NCI-H1417 (cell line): ENCODE measurements around the gene DCAF7.

Experiments
- DNase-seq, 3 experiments: peaks; one replicate each; lab custom pipeline; 2025; lab: John Stamatoyannopoulos, UW

The DCAF7 gene, protein sequence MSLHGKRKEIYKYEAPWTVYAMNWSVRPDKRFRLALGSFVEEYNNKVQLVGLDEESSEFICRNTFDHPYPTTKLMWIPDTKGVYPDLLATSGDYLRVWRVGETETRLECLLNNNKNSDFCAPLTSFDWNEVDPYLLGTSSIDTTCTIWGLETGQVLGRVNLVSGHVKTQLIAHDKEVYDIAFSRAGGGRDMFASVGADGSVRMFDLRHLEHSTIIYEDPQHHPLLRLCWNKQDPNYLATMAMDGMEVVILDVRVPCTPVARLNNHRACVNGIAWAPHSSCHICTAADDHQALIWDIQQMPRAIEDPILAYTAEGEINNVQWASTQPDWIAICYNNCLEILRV

GRCh38 chr17:63549946-63550816 is at the start of gene DCAF7:
Gene DCAF7, plus strand, starts transcription at chr17:63550477. Its CDS starts 201 bp downstream, at chr17:63550678.
- DNase-seq, result peak; percentile 98 to 100 (median 99)

- no peak for DNase-seq
Measured at GRCh38 chr17:63500543-63501390, 49.5 kb upstream of the DCAF7 start.

DNA sequence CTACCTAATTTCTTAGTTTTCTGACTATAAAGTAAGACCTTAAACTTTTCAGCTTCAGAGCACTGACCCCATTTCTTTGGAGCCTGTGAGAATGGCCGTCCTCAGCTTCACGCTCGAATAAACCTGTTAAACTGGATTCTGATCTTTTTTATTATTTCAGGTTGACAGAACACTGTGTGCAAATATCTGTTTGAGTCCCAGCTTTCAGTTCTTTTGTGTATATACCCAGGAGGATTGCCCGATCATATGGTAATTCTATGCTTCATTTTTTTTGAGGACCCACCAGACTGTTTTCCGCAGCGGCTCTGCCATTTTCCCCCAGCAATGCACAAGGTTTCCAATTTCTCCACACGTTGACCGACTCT is 47.0 kb upstream of the DCAF7 start:
- DNase-seq, result peak in 1 of 3 experiments; percentile 11

- DNase-seq, result no peak
Measured at GRCh38 chr17:63504261-63504660, 46.0 kb upstream of the DCAF7 start.

- DNase-seq, result no peak
Measured at GRCh38 chr17:63505341-63505740, 44.9 kb upstream of the DCAF7 start.

DNA sequence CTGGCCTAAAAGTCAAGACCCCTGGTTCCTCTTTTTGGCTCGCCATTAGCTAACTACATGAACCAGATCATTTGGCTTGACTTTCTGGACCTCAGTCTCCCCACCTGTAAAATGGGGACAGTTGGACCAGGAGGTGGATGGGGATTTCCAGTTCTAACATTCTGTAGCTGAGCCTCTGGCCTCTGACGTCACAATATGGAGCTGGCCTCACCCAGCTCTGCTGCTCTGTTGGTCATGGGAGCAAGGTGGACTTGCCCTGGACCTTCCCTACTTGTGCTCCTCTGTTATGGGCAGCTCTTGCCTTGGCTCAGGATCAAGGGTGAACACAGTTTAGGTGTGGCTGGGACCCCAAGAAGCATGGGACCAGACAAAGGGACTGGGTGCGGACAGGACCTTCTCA is 43.6 kb upstream of the DCAF7 start:
- DNase-seq, result no peak

DNA sequence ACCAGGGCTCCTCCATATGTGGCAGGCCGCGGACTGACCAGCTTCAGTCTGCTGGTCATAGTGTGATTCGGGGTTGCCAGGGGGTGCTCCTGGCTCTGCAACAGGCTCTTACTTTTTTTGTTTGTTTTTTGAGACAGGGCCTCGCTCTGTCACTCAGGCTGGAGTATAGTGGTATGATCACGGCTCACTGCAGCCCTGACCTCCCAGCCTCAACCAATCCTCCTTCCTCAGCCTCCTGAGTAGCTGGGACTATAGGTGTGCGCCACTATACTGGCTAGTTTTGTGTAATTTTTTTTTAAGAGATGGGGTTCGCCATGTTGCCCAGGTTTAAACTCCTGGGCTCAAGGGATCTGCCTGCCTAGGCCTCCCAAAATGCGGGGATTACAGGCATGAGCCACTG is 38.9 kb upstream of the DCAF7 start:
- DNase-seq, result no peak

DNA sequence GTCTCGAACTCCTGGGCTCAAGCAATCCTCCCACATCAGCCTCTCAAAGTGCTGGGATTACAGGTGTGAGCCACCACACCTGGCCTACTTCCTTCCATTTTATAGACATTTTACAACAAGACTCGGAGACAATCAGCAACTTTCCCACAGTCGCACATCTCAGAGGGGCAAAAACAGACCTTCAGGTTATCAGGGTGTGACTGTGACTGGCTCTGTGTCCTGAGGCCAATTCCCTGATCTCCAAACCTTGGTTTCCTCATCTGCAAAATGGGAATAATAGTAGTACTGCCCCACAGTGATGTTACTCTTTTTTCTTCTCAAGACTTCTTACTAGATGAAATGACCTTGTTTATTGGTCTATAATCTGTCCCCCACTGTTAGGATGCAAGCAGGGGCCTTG is 37.9 kb upstream of the DCAF7 start:
- no peak for DNase-seq

GRCh38 chr17:63512896-63513644 is 37.2 kb upstream of the DCAF7 start:
- DNase-seq, result peak in 1 of 3 experiments; percentile 6

GRCh38 chr17:63514477-63514876 is 35.8 kb upstream of the DCAF7 start:
- DNase-seq, result peak in 1 of 3 experiments; percentile 29

DNA sequence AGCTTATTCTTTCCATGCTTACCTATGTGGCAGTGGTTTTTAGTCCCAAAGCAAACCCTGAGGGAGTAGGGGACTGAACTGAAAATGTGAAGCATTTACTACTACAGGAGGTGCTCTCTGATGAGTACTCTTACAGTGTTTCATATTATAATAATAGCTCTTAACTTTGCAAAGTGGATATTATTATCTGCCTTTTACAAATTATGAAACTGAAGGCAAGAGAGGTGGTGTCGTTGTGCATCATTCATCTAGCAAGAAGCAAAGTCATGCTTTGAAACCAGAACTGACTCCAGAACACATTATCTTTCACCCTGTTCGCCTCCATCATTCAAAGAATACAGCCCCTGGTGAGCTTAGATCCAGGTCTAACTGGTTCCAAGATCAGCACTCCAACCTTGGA is 35.3 kb upstream of the DCAF7 start:
- no peak for DNase-seq

GRCh38 chr17:63515426-63515825 is 34.9 kb upstream of the DCAF7 start:
- no peak for DNase-seq

DNA sequence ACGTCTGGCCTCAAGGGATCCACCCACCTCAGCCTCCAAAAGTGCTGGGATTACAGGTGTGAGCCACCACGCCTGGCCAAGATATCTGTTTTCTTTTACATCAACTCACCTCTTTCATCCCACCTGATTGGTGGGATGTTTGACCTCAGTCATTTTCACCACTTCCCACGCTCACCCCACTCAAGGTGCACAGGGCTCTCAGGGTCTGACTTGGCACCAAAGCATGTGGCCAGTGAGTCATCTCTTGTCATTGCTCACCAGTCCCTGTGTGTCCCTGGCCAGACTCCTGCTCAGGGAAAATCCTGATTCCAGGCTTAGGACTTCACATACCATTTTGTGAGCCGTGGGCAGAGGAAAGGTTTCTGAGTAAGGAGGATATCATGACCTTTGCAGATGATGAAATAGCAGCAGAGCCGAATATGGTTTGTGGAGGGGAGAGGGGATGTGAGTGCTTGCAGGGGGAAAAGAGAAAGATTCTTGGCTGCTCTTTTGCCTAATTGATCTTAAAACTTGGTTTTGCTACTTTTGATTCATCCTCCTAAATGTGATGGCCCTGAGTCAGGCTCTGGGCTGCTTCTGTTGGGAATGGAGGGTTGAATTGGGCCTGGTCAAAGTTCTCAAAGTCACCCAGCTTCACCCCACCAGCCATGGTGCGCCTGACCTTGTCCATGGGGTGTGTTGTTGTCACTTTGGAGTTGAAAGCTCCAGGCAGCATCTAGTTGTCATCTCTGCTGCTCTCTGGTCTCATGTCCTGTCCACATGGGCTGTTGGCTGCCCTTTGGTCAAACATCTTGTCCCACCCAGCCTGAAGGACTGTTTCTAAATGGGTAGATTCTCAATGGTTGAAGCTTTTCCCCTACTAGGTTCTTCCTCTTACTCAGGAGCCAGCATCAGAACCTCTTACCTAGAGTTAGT is 33.1 kb upstream of the DCAF7 start:
- DNase-seq, result no peak

GRCh38 chr17:63517825-63518534 is 32.3 kb upstream of the DCAF7 start:
- no peak for DNase-seq

- DNase-seq, result no peak
Measured at GRCh38 chr17:63519116-63519881, 31.0 kb upstream of the DCAF7 start.

- peak; percentile 82 to 95 (median 88) for DNase-seq
Measured at GRCh38 chr17:63519972-63520882, 30.1 kb upstream of the DCAF7 start.

DNA sequence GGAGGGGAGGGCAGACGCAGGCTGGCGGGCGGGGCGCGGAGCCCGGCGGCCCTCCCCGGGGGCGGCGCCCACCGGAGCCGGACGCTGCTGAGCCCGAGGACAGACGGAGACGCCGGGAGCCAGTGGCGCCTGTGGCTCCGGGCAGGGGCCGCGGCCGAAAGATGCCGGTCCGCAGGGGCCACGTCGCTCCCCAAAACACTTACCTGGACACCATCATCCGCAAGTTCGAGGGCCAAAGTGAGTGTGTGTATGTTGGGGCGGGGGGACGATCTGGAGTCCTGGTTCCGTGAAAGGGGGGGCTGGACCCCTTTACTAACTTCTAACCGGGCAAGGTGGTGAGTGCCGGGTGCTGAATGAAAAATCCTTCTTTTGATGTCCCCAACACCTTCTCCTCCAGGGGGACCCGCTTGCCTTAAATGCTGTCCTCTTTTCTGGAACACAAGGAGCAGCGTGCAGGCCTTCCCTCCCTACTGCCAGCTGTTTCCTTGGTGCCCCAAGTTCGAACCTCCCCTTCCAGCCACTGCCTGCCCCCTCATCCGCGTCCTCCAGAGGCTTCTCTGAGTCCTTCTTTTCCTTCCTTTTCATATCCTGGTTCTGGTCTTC is 26.9 kb upstream of the DCAF7 start, which contains the start of gene KCNH6:
KCNH6 (plus strand) TSS at position 106 of the 603 bp plus-strand sequence; CDS start at position 162, 56 bp downstream.
- DNase-seq, result peak in 1 of 3 experiments; percentile 55
